Transverse colon (tissue), 4 donors: ENCODE results near the gene ZNF830. TPM values are rescaled to one million over a fixed set of nuclear protein-coding genes. Genes with fewer than 3 reads are reported as not detected.

Source experiments
- DNase-seq: peaks from one replicate; pipeline ENCODE4 v3.0.0-alpha.2; 2019
- H3K27ac ChIP-seq, 4 donors: fragments of 200-600 bp; sonication (generic); 2 replicates each; pipeline ENCODE4 v1.5.1; 2016 to 2018; ENCODE audit warnings: inconsistent platforms in 4 of 4
- H3K27me3 ChIP-seq: fragments of 200-600 bp; sonication (generic); 2 replicates; pipeline ENCODE4 v1.5.1; 2017; ENCODE audit warnings: inconsistent platforms
- H3K36me3 ChIP-seq, 4 donors: fragments of 200-600 bp; sonication (generic); 2 replicates each; pipeline ENCODE4 v1.5.1; 2017 to 2019; ENCODE audit warnings: inconsistent platforms in 4 of 4
- H3K4me1 ChIP-seq, 4 donors: fragments of 200-600 bp; sonication (generic); 2 replicates each; pipeline ENCODE4 v1.5.1; 2017 to 2020; ENCODE audit warnings: inconsistent platforms in 4 of 4
- H3K4me3 ChIP-seq, 4 donors: fragments of 200-600 bp; sonication (generic); 1 replicate in 1 of 4; 2 replicates in 3 of 4; pipeline versions ENCODE4 v1.5.1 to v1.6.1; 2017 to 2019; ENCODE audit warnings: inconsistent platforms in 4 of 4
- H3K9me3 ChIP-seq, 2 donors: fragments of 200-600 bp; sonication (generic); 2 replicates each; pipeline ENCODE4 v1.5.1; 2017 to 2019; ENCODE audit warnings: inconsistent platforms in 2 of 2
- CTCF ChIP-seq, 5 experiments: fragments of 200-600 bp in 3 of 5; fragments of 450-650 bp in 2 of 5; sonication (generic) in 3 of 5; IDR thresholded peaks; 1 replicate in 2 of 5; 2 replicates in 3 of 5; pipeline ENCODE4 v1.5.1; 2016 to 2017; ENCODE audit warnings: antibody characterized with exemption in 5 of 5, inconsistent platforms in 3 of 5, mild to moderate bottlenecking in 2 of 5, moderate library complexity in 1 of 5
- EP300 ChIP-seq: sonication (generic); formaldehyde crosslinking; IDR thresholded peaks from one replicate; pipeline ENCODE4 v1.6.1; 2017; ENCODE audit warnings: antibody characterized with exemption, low read depth
- POLR2A ChIP-seq: fragments of 450-650 bp; IDR thresholded peaks from one replicate; pipeline ENCODE4 v1.6.1; 2016; ENCODE audit warnings: antibody characterized with exemption, mild to moderate bottlenecking, moderate library complexity
- POLR2AphosphoS5 ChIP-seq, 3 donors: sonication (generic); formaldehyde crosslinking; IDR thresholded peaks; one replicate each; pipeline ENCODE4 v1.6.1; 2016; ENCODE audit warnings: antibody characterized with exemption in 3 of 3
- WGBS, 2 donors: methylation state at CpG; one replicate each; pipeline ENCODE4 v1.1.5; 2018; ENCODE audit warnings: low coverage in 1 of 2; 5-methylcytosine and 5-hydroxymethylcytosine counted together
- in situ Hi-C, 4 donors: fragments of 200-750 bp; cut with MboI; loops; one replicate each; pipeline versions ENCODE4 v1.15.0 to v1.15.1; 2017; ENCODE audit warnings: low sequenced_read_pairs in 3 of 4, low pct_ligation_motif_present in 1 of 4, low pct_unique_long_range_greater_than_20kb in 1 of 4
- intact Hi-C: fragments of 100-400 bp; cut with DNase I; formaldehyde crosslinking; loops from one replicate; pipeline ENCODE4 v1.15.1; 2023; ENCODE audit warnings: low total_unique reads
- total RNA-seq, 4 donors: library from RNA; depleted of rRNA; stranded (reverse); fragments of >200 nt; gene quantifications; one replicate each; pipeline ENCODE4 v1.1.0, GENCODE V29; 2016

ZNF830 gene
- total RNA-seq, 4 donors from 2014 or later = 10.9 to 21.7 (median 14.1) TPM

- DNase-seq = peak; percentile 96
- Histone ChIP-seq H3K4me1 (peaks cover 3 to 29% (median 13%) of the 10 kb centered on the region in 4 donors), H3K4me3 (peak within 1 kb of the TSS; percentile 73 to 97 (median 80)), H3K27ac (peak within 1 kb of the TSS; percentile 96 to 100 (median 96)), H3K36me3 (no peaks in the 10 kb centered on the region), H3K27me3 (no peaks in the 10 kb centered on the region), H3K9me3 (no peaks in the 10 kb centered on the region)
- 0 to 1% methylated on average over 3 to 38 of the region's 39 CpGs for WGBS, 2 donors
- TF ChIP-seq CTCF (IDR thresholded peaks at IDR 0.05) = no peak
- TF ChIP-seq POLR2A = peak; percentile 39
- peak; percentile 76 to 86 (median 80) for TF ChIP-seq POLR2AphosphoS5 (IDR thresholded peaks at IDR 0.05)
- intact Hi-C loops = no loop called here
- in situ Hi-C loops = loop anchor here in 1 of 4 donors (25.0 kb wide), 1 partner anchor 107 kb away; no protein-coding TSS in a partner anchor
Measured at GRCh38 chr17:34980353-34980680, 19.0 kb downstream of the ZNF830 start, which contains the start of gene LIG3. Gene LIG3 (plus strand): TSS chr17:34980512. CDS start chr17:34983006, 2,494 bp downstream.

GRCh38 chr17:34980681-34981537, 19.6 kb downstream of the ZNF830 start:
- Histone ChIP-seq H3K27ac (peak overlapping the region; percentile 96 to 100 (median 96)), H3K4me1 (peaks cover 3 to 29% (median 13%) of the 10 kb centered on the region in 4 donors), H3K36me3 (no peaks in the 10 kb centered on the region), H3K27me3 (no peaks in the 10 kb centered on the region), H3K9me3 (no peaks in the 10 kb centered on the region), H3K4me3 (peak overlapping the region; percentile 73 to 97 (median 80))
- DNase-seq = peak; percentile 78
- TF ChIP-seq CTCF (IDR thresholded peaks at IDR 0.05) (peak; percentile 33 to 57 (median 41)), POLR2A (peak; percentile 63), POLR2AphosphoS5 (IDR thresholded peaks at IDR 0.05) (peak in 2 of 3 donors; percentile 46 to 62), EP300 (no peak)
- WGBS, 2 donors = 1% methylated on average over 47 of the region's 69 CpGs; no CpG with 5 or more reads in 1 of the 2 donors
- intact Hi-C loops = no loop called here
- in situ Hi-C loops = loop anchor here in 1 of 4 donors (25.0 kb wide), 1 partner anchor 106 kb away; no protein-coding TSS in a partner anchor

- no peak for DNase-seq
- Histone ChIP-seq H3K9me3 (no peaks in the 10 kb centered on the region), H3K27me3 (no peaks in the 10 kb centered on the region), H3K4me1 (peaks cover 3 to 29% (median 13%) of the 10 kb centered on the region in 4 donors), H3K36me3 (no peaks in the 10 kb centered on the region), H3K4me3 (peak overlapping the region; percentile 73 to 97 (median 80)), H3K27ac (peak overlapping the region; percentile 96 to 100 (median 96))
- 0 to 12% methylated on average over 3 to 8 of the region's 8 CpGs for WGBS, 2 donors
- in situ Hi-C loops = loop anchor here in 1 of 4 donors (25.0 kb wide), 1 partner anchor 106 kb away; no protein-coding TSS in a partner anchor
- intact Hi-C loops = loop anchor here (1.0 kb wide), 1 partner anchor 20 kb away; the partner anchor contains the start of genes CCT6B and ZNF830
- TF ChIP-seq EP300 (no peak), POLR2AphosphoS5 (IDR thresholded peaks at IDR 0.05) (peak in 1 of 3 donors; percentile 21), POLR2A (no peak)
Measured at GRCh38 chr17:34981538-34982241, 20.4 kb downstream of the ZNF830 start.

GRCh38 chr17:34987232-34987631, 25.9 kb downstream of the ZNF830 start:
- peaks cover 7 to 40% (median 17%) of the 10 kb centered on the region in 4 donors for H3K4me1 ChIP-seq
- DNase-seq = no peak
- no peaks in the 10 kb centered on the region for H3K9me3 ChIP-seq
- 60 to 70% methylated on average over 1 to 2 of the region's 2 CpGs for WGBS, 2 donors
- intact Hi-C loops = no loop called here
- H3K4me3 ChIP-seq = no peak overlapping the region
- TF ChIP-seq POLR2A (no peak), POLR2AphosphoS5 (IDR thresholded peaks at IDR 0.05) (no peak), CTCF (IDR thresholded peaks at IDR 0.05) (no peak), EP300 (no peak)
- H3K27ac ChIP-seq = peak overlapping the region in 2 of 4 donors; percentile 23 to 25
- in situ Hi-C loops = loop anchor here in 1 of 4 donors (25.0 kb wide), 1 partner anchor 100 kb away; no protein-coding TSS in a partner anchor
- peaks cover 0 to 9% (median 3%) of the 10 kb centered on the region in 4 donors for H3K36me3 ChIP-seq
- H3K27me3 ChIP-seq = no peaks in the 10 kb centered on the region
